ENCODE data around the gene KCNMA1.

DNA sequence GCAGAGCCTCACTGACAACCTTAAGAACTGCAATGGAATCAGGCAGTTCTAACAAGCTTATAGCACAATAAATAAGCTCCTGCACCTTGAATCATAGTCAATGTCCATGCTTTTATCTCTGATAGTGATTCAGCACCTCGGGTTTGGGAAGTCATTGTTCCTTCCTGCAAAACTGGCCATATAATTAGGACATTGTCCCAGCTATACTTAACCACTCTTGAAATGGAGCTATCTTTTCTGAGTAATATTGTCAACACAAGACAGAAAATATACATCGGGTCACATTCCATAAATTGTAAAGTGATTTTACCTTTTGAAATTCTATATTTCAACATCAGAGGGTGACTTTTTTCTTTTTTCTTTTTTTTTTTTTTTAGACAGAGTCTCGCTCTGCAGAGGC is 682.8 kb downstream of the KCNMA1 start:
- TF ChIP-seq CTCF (IDR thresholded peaks at IDR 0.05) (no peak), POLR2AphosphoS5 (IDR thresholded peaks at IDR 0.05; ENCODE audit: low read depth, low read length) (no peak)

Measured in SK-N-SH (cell line).